Activated CD4-positive, alpha-beta T cell treated with anti-CD3 and anti-CD28 coated beads for 48 hours (primary cell): Measurements from ENCODE around the gene WSB1.
"Not testable (repeated sequence)": the region's sequence is repeated elsewhere in the genome, so short reads cannot be mapped to it uniquely, and the experiment has no call there.

Source experiments
- DNase-seq: peaks from one replicate; pipeline ENCODE4 v3.0.0-alpha.2; 2020

WSB1 gene

DNA sequence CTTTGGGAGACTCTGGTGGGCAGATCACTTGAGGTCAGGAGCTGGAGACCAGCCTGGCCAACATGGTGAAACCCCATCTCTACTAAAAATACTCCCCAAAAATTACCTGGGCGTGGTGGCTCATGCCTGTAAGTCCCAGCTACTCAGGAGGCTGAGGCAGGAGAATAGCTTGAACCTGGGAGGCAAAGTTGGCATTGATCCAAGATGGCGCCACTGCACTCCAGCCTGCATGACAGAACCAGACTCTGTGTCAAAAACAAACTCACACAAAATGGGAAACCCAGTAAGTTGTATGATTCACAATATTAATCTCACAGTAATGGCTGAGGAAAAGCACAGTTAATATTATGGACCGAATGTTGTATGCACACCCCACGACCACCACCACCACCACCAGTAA, 24.3 kb downstream of the WSB1 start:
- DNase-seq = no peak

DNA sequence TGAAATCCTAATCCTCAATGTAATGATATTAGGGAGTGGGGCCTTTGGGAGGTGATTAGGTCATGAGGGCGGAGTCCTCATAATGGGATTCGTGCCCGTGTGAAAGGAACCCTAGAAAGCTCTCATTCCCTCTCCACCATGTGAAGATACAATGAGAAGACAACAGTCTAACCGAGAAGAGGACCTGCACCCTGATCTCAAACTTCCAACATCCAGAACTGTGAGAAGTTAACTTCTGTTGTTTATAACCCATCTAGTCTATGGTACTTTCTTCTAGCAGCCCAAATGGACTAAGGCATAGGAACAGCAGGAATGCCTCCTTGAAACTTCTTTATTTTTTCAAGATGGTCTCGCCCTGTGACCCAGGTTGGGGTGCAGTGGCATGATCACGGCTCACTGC, 24.7 kb downstream of the WSB1 start:
- DNase-seq = no peak

DNA sequence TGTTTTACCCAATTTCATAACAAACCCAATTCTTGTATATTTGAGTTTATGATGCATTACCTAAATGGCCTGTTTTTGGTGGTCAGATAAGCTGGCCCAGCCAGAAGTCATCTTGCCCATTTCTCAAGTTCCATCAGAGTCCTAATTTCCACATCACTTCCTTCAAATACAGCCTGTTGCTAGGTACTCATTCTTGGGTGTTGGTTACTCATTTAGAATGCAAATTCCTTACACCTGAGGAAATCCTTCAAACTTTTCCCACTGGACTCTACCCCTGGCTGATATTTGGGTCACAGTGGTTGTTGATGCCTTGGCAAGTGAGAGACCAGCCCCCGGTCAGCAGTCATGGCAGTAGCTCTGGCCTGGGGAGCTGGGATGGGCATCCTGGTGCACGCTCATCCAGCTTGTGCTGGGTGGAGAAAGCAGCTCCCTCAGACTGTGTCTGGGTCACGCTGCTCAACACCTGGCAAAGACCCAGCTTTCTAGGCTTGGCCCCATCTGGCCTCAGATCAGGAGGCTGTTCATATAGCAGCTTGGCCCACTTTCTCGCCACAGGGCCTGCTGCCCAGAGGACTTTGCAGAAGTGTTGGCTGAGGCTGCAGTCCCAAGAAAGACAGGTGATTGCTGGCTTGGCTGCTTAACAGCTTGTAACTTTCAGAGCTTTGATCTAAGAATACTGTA, 25.8 kb downstream of the WSB1 start:
- no peak for DNase-seq

DNA sequence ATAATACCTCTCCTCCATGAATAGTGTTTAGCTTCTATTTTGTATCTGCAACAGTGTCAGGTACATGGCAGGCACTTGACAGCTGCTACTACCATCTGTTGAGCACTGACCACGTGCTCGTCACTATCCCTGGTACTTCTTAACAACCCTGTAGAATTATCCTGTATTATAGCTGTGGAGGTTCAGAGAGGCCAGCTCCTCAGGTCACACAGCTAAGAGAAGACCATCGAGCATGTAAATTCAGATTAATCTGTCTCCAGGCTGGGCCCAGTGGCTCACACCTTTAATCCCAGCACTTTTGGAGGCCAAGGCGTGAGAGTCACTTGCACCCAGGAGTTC, 26.3 kb downstream of the WSB1 start:
- no peak for DNase-seq

DNA sequence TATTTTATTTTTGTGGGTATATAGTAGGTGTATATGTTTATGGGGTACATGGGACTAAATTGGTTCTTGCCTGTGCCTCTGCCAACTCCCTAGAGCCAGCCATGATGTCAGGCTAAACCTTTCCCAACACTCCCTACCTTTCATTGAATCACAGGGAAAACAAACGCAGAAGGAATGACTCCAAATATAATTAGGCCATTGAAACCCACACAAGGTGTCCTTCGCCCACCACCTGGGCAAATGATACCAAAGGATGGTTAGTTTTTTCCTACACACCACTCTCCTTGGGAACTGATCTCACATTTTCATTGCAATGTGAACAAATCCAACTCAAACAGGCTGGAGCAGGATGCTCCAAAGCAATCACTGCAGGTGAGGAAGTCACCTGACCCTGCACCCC, 27.5 kb downstream of the WSB1 start:
- no peak for DNase-seq

DNA sequence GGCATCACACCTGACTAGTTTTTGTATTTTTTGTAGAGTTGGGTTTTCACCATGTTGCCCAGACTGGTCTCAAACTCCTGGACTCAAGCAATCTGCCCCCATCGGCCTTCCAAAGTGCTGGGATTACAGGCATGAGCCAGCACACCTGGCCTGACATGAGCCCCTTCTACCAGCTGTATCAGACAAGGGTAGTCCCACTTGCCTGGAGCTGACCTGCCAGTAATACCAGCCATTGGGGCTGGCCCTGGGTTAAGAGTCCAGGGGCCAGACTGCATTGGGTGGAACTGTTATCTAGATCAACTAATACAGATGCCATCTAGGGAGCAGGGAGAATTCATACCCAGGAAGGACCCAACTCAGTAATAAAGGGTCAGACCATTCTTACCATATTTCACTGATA, 28.1 kb downstream of the WSB1 start:
- DNase-seq = no peak

DNA sequence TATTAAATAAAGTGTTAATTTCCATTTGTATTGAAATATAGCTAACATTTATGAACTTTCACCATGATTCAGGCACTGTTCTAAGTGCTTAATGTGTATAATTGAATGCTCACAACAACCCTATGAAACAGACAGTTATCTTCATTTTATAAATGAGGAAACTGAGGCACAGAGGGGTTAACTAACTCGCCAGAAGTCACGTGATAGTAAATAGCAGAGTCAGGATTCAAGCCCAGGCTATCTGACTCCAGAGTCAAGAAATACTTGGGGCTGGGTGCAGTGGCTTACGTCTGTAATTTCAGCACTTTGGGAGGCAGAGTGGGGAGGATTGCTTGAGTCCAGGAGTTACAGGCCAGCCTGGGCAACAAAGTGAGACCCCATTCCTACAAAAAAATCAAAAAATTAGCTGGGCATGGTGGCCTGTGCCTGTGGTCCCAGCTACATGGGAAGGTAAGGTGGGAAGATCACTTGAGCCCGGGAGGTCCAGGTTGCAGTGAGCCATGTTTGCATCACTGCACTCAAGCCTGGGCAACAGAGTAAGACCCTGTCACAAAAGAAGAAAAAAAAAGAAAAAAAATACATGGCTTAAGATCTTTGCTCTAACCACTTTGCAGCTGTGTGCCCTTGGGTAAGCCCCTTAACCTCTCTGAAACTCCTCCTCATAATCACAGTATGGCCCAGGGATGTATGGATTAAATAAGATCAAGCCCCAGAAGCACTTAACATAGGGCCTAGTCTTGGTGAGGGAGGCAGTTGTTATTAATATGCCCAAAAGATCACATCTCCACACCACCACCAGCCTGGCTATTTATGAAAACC, 29.0 kb downstream of the WSB1 start:
- DNase-seq = no peak

DNA sequence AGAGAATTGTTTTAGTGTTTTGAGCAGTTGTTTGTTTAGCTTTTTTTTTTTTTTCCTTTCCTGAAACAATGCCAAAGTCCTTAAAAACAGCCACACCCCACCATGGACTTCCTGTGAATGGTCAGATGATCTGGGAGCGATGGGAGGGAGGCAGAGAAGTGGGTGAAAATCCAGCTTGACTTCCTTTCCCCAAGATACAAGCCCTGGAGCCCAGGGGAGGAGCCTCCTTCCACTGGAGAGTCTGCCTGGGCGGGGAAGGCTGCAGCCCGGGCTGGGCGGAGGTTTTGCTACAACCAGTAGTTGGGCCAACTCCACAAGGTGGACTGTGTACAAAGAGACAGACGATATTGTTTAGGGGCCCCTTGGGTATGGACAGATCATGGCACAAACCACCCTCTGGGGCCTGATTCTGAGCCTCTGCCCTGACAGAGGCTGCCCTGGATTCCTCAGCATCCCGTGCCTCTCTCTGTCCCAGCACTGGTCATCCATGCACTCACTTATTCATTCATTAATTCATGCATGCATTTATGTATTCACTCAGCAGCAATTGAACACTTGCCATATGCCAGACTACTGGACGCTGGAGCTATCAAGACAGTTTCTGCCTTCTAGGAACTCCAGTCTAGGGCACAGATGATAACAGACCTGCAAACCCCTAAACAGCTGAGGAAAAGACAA, 29.8 kb downstream of the WSB1 start:
- DNase-seq = no peak

DNA sequence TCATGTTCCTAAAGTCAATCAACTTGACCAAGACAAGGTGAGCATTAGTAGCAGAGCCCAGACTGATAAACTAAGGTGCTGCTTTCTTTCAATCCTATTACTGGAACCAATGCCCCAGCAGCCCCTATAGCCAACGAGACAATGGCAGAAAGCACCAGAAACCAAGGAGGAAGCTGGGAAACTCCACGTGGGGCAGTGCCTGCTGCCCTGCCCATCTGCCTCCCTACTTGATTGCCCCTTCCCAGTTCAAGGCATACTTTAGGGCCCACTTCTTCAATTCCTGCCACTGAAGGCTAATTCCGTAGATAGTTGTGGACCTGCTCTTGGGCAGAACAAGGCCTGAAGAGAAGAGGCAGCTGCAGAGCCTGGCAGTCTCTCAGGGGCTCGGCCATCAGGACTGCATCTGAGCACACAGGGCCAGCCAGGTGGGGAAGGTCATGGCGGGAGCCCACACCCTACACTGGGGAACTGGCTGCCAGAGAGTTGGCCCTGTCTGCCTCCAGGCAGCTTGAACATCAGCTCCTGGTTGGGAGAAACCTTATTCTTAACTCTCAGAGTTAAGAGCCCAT, 30.9 kb downstream of the WSB1 start:
- DNase-seq = no peak

DNA sequence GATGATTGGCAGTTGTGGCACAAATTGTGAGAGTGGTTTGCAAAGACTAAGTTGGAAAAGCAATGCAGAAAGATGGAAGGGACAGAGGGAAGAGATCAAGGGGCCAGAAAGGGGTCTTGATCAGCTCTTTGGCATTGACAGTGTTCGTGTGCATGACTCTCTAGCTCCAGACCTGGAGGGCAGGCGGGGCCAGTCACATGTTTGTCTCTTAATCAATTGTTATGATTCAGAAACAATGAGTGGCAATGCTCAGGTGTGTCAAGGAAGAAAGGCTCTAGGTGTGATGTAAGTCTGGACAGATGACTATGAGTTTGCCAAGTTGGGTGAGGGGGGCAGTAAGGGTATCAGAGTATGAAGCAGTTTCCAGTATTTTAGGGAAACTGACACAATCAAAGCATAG, 32.1 kb downstream of the WSB1 start:
- DNase-seq = no peak

DNA sequence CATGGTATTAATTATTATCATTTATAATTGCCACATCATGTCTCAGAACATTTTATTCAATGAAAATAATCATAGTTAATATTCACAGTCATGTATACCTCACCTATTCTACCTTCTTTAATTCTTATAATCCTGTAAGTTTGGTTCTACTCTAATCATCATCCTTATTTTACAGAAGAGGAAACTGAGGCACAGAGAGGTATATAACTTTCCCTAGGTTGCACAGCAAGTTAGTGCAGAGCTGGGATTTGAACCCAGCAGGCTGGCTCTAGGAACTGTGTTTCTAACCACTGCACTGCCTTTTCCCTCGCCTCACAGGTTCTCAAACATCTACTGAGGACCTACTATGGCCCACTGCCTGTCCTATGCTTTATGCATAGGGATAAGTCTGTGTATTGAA, 32.7 kb downstream of the WSB1 start:
- no peak for DNase-seq

DNA sequence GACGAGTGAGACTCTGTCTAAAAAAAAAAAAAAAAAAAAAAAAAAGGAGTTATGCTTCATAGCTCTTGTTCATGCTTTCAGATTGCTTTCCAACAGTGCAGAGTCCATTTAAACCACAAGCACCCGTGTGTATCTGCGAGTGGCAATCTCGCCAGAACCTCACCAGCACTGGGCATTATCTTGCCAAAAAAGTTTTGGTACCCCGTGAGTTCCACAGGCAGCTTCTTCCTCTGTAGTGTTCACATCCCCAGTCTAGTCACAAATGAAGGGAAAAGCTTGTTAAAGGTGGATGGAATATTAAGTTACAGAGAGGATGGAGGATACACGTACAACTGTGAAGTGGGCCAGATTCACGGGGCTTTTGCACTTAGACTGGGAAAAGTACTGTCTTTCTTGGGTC, 33.5 kb downstream of the WSB1 start:
- no peak for DNase-seq

DNA sequence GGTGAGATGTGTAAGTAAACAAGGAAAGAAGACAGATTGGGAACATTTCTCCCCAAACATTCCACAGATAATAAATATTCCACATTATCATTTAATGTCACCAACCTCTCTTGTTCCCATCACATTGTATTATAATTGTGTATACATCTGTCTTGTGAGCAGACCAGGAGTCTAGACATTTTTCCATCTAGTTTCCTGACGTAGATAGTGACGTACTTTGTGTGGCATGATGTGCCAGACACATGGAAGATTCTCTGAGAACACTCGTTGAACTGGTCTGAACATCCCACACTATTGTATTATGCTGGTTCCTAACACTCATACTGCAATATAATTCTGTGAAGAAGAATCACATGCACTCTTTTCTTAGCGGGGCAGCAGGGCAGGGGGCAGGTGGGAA, 34.0 kb downstream of the WSB1 start:
- DNase-seq = no peak

DNA sequence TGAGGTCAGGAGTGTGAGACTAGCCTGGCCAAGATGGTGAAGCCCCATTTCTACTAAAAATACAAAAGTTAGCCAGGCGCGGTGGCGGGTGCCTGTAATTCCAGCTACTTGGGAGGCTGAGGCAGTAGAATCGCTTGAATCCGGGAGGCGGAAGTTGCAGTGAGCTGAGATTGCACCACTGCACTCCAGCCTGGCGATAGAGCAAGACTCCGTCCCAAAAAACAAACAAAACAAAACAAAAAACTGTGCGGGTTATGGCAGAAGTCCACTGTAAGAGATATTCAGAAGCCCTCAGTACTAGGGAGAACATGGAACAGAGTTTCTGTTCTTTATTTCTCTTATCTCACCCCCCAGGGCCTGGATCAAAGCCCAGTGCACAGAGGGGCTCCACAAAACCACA, 34.8 kb downstream of the WSB1 start:
- DNase-seq = not testable (repeated sequence)

DNA sequence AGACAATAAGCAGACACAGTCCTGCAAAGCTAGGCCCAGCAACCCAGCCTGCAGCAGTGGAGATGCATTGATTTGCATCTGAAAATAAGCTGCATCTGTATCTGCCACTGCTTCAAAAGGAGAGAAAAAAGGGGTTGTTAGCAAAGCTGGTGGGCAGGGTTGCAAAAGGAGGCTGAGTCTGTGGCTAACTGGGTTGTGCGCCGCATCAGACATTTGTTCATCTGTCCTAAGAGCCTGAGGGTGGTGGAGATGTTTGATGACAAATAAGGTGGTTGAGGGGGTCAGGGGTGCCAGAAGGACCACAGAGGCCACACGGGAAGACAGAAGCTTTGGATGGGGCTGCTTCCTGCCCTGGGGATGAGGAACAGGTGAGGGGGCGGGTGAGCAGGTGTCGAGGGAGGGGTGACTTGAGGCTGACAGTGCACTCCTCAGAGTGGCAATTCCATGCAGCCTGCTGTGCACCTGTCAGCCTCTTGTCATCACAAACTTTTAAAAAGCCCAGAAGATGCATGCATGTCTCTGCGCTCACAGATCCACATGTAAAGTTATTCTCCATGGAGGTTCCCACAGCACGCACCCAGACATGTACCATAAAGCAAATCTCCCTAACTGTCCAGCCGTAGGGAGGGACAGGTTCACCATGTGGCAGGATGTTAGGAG, 35.4 kb downstream of the WSB1 start:
- DNase-seq = no peak

DNA sequence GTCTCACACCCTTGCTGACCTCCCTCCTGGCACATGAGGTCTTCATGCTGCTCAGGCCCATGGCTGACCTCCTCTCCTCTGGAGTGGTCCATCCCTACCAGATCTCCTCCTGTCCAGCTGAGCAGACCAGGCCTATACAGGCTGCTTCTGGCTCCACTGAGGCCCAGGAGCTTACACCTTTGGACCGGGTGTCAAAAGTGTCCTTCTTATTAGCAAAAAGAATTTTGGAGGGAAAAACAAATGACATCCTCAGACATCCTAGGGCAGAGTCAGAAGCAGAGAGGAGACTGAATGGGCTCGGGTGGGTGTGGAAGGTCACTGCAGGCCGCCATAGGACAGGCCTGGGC, 38.1 kb downstream of the WSB1 start:
- DNase-seq = no peak

DNA sequence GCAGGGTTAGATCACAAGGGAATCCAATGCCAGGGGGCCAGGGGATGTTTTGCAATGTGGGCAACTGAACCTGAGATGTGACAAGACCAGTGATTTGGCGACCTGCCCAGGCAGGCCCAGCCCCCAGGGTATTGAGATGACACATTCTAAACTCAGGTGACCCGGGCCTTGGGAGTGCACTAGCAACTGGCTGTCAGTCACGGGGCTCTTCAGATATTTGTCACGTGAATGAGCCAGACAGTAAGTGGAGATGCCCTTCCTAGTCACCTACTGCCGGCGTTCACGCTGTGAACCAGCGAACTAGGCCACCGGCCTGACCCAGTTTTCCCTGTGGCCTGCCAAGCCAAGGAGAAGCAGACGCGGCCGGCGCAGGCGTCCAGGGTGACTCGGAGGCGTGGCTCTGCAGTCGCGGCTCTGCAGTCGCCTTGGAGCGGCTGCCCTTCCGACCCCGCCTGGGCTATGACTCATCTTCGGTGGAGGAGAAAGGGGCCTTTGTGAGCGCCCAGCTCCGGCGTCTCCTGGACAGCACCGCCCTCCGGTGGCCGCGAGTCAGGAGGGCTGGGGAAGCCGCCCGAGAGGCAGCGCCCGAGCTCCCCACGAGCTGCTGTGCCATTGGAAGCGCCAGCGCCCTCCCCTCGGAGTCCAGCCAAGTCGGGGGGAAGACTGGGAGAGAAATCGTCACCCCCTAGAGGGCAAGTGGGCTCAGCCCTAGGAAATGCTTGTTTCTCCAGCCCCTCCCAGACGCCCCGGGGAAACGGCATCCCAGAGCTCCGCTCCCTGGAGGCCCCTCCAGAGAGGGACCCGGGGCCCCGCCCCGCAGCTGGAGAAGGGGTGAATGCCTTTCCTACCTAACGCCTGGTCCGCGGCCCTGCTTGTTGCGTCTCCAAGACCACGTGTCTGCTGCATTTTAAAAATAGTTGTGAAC, 38.8 kb downstream of the WSB1 start:
- peak; percentile 93 for DNase-seq

DNA sequence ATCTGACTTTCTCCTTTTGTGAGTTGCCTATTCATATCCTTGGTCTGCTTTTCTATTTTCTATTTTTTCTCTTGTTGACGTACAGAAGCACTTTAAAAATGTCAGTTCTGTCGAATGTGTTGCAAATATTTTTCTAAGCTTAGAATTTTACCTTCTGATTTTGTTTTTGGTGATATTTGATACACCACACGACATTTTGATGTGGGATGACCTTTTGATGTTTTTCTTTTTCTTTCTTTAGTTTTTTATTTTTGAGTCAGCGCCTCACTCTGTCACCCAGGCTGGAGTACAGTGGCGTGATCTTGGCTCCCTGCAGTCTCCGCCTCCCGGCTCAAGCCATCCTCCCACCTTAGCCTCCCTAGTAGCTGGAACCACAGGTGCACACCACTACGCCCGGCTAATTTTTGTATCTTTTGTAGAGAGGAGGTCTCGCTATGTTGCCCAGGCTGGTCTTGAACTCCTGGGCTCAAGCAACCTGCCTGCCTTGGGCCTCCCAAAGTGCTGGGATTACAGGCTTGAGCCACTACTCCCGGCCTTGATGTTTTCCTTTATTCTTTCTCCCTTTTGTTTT, 39.6 kb downstream of the WSB1 start:
- DNase-seq = peak; percentile 50

DNA sequence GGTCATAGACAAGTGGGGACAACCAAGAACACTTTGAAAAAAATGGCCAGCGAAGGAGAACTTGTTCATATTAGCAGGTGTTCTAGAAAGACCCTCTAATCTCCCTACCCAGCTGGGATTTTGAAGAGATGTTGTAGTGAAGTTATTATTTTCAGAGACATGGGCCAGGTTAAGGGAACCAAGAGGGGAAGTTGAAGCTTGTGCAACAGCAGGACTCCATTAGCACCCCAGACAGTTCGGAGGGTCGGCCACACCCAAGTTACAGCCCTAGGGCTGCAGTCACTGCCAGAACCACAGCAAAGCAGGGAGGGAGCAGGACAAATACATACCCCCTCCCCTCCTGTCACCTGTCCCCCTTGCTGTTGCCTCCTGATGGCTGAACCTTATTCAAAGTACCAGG, 42.3 kb downstream of the WSB1 start:
- no peak for DNase-seq

DNA sequence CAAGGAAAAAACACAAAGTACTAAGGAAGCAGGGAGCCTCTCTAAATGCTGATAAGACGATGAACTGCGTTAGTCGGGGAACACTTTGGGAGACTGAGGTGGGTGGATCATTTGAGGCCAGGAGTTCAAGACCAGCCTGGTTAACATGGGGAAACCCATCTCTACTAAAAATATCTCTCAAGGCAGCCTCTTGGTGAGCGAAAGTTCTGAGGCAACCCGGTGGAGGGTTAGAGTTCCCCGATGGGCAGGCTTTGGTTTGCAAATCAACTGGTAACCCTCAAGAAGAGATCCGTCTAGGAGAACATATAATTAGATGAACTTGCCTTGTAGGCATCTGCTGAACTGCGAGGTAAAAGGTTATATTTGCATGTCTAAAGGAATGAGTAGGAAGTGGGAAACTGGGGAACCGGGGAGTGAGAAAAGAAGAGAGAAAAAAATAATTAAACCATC, 44.6 kb downstream of the WSB1 start:
- DNase-seq = no peak

DNA sequence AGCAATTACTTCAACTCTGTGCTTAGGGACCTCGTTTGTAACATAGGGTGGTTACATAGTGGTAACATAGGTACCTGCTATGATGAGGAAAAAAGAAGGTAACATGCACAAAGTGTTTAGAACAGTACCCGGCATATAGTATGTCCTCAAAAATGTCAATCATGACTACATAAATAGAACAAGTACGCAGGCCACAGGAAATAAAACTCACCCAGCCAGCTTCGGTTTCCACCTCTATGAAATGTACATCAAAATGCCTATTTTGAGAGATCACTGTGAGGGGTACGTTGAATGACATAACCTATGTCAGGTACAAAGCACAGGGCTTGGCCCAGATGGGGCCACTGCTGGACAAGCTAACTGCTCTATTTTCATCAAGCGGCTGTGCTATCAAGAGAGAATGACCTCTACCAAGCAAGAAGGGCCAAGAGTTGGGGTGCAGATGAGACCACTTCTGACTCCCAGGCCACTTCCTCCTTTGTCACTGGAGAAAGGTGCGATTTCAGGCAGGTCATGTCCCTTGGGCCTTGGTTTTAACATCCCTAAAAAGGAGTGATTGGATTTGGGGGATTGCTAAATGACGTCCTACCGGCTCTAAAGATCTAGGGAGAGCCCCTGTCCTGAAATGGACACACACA, 45.4 kb downstream of the WSB1 start:
- no peak for DNase-seq
